VCaP (cell line): ENCODE measurements around the gene RILPL2.

Experiments used
- H3K27ac ChIP-seq: fragments of 450-650 bp; 2 replicates; pipeline ENCODE4 v1.5.1; 2017
- TF ChIP-seq, protein P1 (sequence below): fragments of 450-650 bp; conservative IDR thresholded peaks from 2 replicates; pipeline ENCODE4 v1.5.1; 2017; ENCODE audit warnings: mild to moderate bottlenecking, moderate library complexity

The RILPL2 gene

GRCh38 chr12:123388951-123389559 is 47.4 kb downstream of the RILPL2 start:
- H3K27ac ChIP-seq: peak overlapping the region; percentile 96
- TF ChIP-seq, protein P1, sequence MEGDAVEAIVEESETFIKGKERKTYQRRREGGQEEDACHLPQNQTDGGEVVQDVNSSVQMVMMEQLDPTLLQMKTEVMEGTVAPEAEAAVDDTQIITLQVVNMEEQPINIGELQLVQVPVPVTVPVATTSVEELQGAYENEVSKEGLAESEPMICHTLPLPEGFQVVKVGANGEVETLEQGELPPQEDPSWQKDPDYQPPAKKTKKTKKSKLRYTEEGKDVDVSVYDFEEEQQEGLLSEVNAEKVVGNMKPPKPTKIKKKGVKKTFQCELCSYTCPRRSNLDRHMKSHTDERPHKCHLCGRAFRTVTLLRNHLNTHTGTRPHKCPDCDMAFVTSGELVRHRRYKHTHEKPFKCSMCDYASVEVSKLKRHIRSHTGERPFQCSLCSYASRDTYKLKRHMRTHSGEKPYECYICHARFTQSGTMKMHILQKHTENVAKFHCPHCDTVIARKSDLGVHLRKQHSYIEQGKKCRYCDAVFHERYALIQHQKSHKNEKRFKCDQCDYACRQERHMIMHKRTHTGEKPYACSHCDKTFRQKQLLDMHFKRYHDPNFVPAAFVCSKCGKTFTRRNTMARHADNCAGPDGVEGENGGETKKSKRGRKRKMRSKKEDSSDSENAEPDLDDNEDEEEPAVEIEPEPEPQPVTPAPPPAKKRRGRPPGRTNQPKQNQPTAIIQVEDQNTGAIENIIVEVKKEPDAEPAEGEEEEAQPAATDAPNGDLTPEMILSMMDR: no peak

- peak overlapping the region; percentile 96 for H3K27ac ChIP-seq
- TF ChIP-seq, protein P1: peak; percentile 28; the same call in 1 of the 2 replicates
These were observed 48.1 kb downstream of the RILPL2 start for GRCh38 chr12:123388177-123388950.

GRCh38 chr12:123387508-123388176 is 48.8 kb downstream of the RILPL2 start:
- peak overlapping the region; percentile 96 for H3K27ac ChIP-seq
- TF ChIP-seq, protein P1: no peak

- peak overlapping the region; percentile 87 for H3K27ac ChIP-seq
These were observed 50.9 kb downstream of the RILPL2 start for GRCh38 chr12:123385536-123385935.

- H3K27ac ChIP-seq: peak overlapping the region; percentile 87
- TF ChIP-seq, protein P1: no peak
These were observed 51.5 kb downstream of the RILPL2 start for GRCh38 chr12:123384994-123385376.

DNA sequence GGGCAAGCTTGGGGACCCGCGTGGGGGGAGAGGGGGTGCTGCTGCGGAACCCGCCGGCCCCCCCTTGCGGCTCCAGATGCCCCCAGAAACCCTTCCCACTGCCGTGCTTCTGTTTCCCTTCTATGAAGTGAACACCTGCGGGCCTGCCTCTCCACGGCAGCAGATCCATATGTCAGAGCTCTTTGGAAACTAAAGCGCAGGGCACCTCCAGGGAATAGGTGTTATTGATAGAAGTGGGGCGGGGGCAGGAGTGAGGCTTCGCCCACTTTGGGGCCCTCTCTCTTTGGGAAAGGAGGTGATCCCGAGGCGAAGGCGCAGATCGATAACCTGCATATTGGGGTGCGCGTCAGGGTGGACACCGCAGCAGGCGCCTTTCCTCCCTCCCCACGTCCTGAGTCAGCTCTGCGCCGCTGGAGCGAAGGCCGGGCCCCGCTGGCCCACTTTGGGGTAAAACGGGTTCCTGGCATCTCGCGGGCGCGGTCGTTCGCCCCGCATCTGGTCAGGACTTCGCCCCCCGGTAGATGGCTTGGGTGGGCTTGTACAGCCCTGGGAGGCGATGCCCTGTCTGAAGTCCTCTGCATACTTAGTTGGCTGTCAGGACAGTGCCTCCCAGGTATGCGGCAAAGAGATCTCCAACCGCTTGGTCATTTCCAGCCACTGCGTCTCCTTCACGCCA is 52.0 kb downstream of the RILPL2 start:
- TF ChIP-seq, protein P1: no peak
- H3K27ac ChIP-seq: peak overlapping the region; percentile 87

DNA sequence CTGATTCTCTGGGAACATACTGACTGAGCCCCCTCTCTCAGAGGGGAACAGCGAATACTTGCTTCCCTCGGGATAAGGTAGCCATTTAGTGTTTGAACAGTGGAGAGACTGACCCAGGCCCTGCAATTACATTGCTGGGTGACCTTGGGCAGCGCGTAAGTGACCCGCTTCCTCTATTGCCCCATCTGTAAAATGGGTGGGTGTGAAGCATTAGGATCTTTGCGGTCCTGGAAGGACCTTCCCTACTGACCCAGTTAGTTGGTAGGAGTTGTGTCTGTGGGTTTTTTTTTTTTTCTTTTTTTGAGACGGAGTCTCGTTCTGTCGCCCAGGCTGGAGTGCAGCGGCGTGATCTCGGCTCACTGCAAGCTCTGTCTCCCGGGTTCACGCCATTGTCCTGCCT is 53.8 kb downstream of the RILPL2 start:
- peak overlapping the region; percentile 87 for H3K27ac ChIP-seq
- TF ChIP-seq, protein P1: no peak
